ENCODE measurements around the gene CLDN15. TPM values are rescaled to one million over a fixed set of nuclear protein-coding genes. Genes with fewer than 3 reads are reported as not detected.
A peak's percentile ranks its signal among the peaks of the same experiment; 100 is the strongest.

CLDN15 gene
- total RNA-seq, 4 donors from 2014 or later: 94.9 to 942 (median 697) TPM

- TF ChIP-seq POLR2A (IDR thresholded peaks at IDR 0.05): peak; percentile 29 to 79
- TF ChIP-seq CTCF (IDR thresholded peaks at IDR 0.05): no peak
- no peaks in the 10 kb centered on the region for H3K27me3 ChIP-seq
- peak overlapping the region in 2 of 4 donors; percentile 52 to 60 for H3K4me3 ChIP-seq
- H3K4me1 ChIP-seq: peaks cover 0 to 48% (median 14%) of the 10 kb centered on the region in 4 donors
- no peaks in the 10 kb centered on the region for H3K9me3 ChIP-seq
- peaks cover 0 to 15% (median 0%) of the 10 kb centered on the region in 3 donors for H3K36me3 ChIP-seq
- H3K27ac ChIP-seq: peak overlapping the region in 3 of 4 donors; percentile 72 to 100 (median 98)
- DNase-seq: peak in 2 of 3 donors; percentile 82 to 89
Observed at GRCh38 chr7:101241015-101241363, 3.4 kb upstream of the CLDN15 start.

- TF ChIP-seq CTCF (IDR thresholded peaks at IDR 0.05) (peak in 1 of 6 experiments; percentile 4), POLR2A (IDR thresholded peaks at IDR 0.05) (peak; percentile 89 to 97)
- H3K27me3 ChIP-seq: no peaks in the 10 kb centered on the region
- H3K4me3 ChIP-seq: peak overlapping the region in 2 of 4 donors; percentile 60
- H3K27ac ChIP-seq: peak overlapping the region in 3 of 4 donors; percentile 72 to 100 (median 98)
- peaks cover 0 to 15% (median 0%) of the 10 kb centered on the region in 3 donors for H3K36me3 ChIP-seq
- peak in 2 of 3 donors; percentile 93 to 94 for DNase-seq
- peaks cover 0 to 44% (median 12%) of the 10 kb centered on the region in 4 donors for H3K4me1 ChIP-seq
- H3K9me3 ChIP-seq: no peaks in the 10 kb centered on the region
Observed at GRCh38 chr7:101240226-101241014, 2.8 kb upstream of the CLDN15 start.

GRCh38 chr7:101239951-101240220, 2.3 kb upstream of the CLDN15 start:
- TF ChIP-seq POLR2A (IDR thresholded peaks at IDR 0.05) (no peak), CTCF (IDR thresholded peaks at IDR 0.05) (no peak)
- DNase-seq: no peak
- peak overlapping the region in 2 of 4 donors; percentile 60 for H3K4me3 ChIP-seq
- no peaks in the 10 kb centered on the region for H3K27me3 ChIP-seq
- no peaks in the 10 kb centered on the region for H3K9me3 ChIP-seq
- H3K27ac ChIP-seq: peak overlapping the region in 3 of 4 donors; percentile 72 to 100 (median 98)
- H3K36me3 ChIP-seq: peaks cover 0 to 15% (median 0%) of the 10 kb centered on the region in 3 donors
- peaks cover 0 to 41% (median 9%) of the 10 kb centered on the region in 4 donors for H3K4me1 ChIP-seq

- H3K4me1 ChIP-seq: peaks cover 0 to 41% (median 9%) of the 10 kb centered on the region in 4 donors
- H3K9me3 ChIP-seq: no peaks in the 10 kb centered on the region
- peaks cover 0 to 15% (median 0%) of the 10 kb centered on the region in 3 donors for H3K36me3 ChIP-seq
- peak overlapping the region in 2 of 4 donors; percentile 60 for H3K4me3 ChIP-seq
- TF ChIP-seq CTCF (IDR thresholded peaks at IDR 0.05) (no peak), POLR2A (IDR thresholded peaks at IDR 0.05) (peak; percentile 61 to 64)
- H3K27ac ChIP-seq: peak overlapping the region in 3 of 4 donors; percentile 72 to 100 (median 98)
- DNase-seq: peak in 2 of 3 donors; percentile 76 to 81
- no peaks in the 10 kb centered on the region for H3K27me3 ChIP-seq
Observed at GRCh38 chr7:101239191-101239950, 1.8 kb upstream of the CLDN15 start.

- peaks cover 0 to 36% (median 4%) of the 10 kb centered on the region in 4 donors for H3K4me1 ChIP-seq
- H3K9me3 ChIP-seq: no peaks in the 10 kb centered on the region
- H3K27ac ChIP-seq: peak overlapping the region; percentile 49 to 100 (median 85)
- H3K36me3 ChIP-seq: peaks cover 0 to 15% (median 0%) of the 10 kb centered on the region in 3 donors
- H3K27me3 ChIP-seq: no peaks in the 10 kb centered on the region
- H3K4me3 ChIP-seq: peak overlapping the region in 2 of 4 donors; percentile 60
- no peak for TF ChIP-seq CTCF (IDR thresholded peaks at IDR 0.05)
- peak; percentile 7 to 59 for TF ChIP-seq POLR2A (IDR thresholded peaks at IDR 0.05)
- DNase-seq: peak in 2 of 3 donors; percentile 56 to 66
Observed at GRCh38 chr7:101238226-101239182, 902 bp upstream of the CLDN15 start.

Data from Peyer's patch (tissue), 4 donors.